Measurements from ENCODE around the gene KRTAP10-1. TPM values are rescaled to one million over a fixed set of nuclear protein-coding genes. Genes with fewer than 3 reads are reported as not detected.

KRTAP10-1 gene
- total RNA-seq, 6 donors from 2014 or later = not detected

- H3K4me3 ChIP-seq = no peak overlapping the region
- no peak overlapping the region for H3K27ac ChIP-seq
- no peak for TF ChIP-seq POLR2AphosphoS5 (IDR thresholded peaks at IDR 0.05)
- TF ChIP-seq, protein P1, sequence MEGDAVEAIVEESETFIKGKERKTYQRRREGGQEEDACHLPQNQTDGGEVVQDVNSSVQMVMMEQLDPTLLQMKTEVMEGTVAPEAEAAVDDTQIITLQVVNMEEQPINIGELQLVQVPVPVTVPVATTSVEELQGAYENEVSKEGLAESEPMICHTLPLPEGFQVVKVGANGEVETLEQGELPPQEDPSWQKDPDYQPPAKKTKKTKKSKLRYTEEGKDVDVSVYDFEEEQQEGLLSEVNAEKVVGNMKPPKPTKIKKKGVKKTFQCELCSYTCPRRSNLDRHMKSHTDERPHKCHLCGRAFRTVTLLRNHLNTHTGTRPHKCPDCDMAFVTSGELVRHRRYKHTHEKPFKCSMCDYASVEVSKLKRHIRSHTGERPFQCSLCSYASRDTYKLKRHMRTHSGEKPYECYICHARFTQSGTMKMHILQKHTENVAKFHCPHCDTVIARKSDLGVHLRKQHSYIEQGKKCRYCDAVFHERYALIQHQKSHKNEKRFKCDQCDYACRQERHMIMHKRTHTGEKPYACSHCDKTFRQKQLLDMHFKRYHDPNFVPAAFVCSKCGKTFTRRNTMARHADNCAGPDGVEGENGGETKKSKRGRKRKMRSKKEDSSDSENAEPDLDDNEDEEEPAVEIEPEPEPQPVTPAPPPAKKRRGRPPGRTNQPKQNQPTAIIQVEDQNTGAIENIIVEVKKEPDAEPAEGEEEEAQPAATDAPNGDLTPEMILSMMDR (IDR thresholded peaks at IDR 0.05) = no peak
- TF ChIP-seq EP300 (IDR thresholded peaks at IDR 0.05) = no peak
- no peak for TF ChIP-seq POLR2A (IDR thresholded peaks at IDR 0.05)
- ATAC-seq (ENCODE audit: low FRiP score in 2 of 2) (no peak), DNase-seq (no peak)
- H3K27me3 ChIP-seq = peaks cover 0 to 1% (median 0%) of the 10 kb centered on the region in 4 donors
- 57 to 64% methylated on average over 10 to 11 of the region's 11 CpGs for WGBS, 2 donors
- no peaks in the 10 kb centered on the region for H3K36me3 ChIP-seq
- H3K9me3 ChIP-seq = no peaks in the 10 kb centered on the region
- peaks cover 0 to 10% (median 10%) of the 10 kb centered on the region in 4 donors for H3K4me1 ChIP-seq
Measured at GRCh38 chr21:44514746-44515358, 25.1 kb downstream of the KRTAP10-1 start.

DNA sequence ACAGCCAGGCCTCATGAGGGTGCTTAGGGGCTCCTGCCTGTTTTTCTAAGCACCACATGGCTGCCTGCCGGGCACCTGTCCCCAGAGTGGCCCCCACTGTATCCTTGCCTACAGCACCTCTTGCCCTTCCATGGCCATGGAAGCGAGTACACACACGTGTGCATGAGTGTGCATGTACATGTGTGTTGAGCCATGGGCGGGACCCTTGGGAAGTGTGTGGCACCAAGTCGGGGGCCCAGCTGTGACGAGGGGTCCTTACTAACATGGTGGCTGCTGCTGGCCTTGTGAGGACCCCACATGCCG lies 25.8 kb downstream of the KRTAP10-1 start:
- WGBS, 2 donors = 90% methylated on average over 7 of the region's 7 CpGs; no CpG with 5 or more reads in 1 of the 2 donors
- Histone ChIP-seq H3K9me3 (no peaks in the 10 kb centered on the region), H3K4me1 (peaks cover 0 to 12% (median 10%) of the 10 kb centered on the region in 4 donors), H3K36me3 (no peaks in the 10 kb centered on the region), H3K4me3 (no peak overlapping the region), H3K27me3 (no peaks in the 10 kb centered on the region), H3K27ac (no peak overlapping the region)
- no peak for DNase-seq
- ATAC-seq (ENCODE audit: low FRiP score in 2 of 2) = no peak
- TF ChIP-seq, protein P1 (IDR thresholded peaks at IDR 0.05) = no peak
- TF ChIP-seq POLR2AphosphoS5 (IDR thresholded peaks at IDR 0.05) (no peak), EP300 (IDR thresholded peaks at IDR 0.05) (no peak), POLR2A (IDR thresholded peaks at IDR 0.05) (no peak)

GRCh38 chr21:44513389-44514217 lies 26.4 kb downstream of the KRTAP10-1 start:
- TF ChIP-seq POLR2AphosphoS5 (IDR thresholded peaks at IDR 0.05) = no peak
- TF ChIP-seq, protein P1 (IDR thresholded peaks at IDR 0.05) = no peak
- no peak for TF ChIP-seq EP300 (IDR thresholded peaks at IDR 0.05)
- TF ChIP-seq POLR2A (IDR thresholded peaks at IDR 0.05) = no peak
- 83% methylated on average over 12 of the region's 15 CpGs; no CpG with 5 or more reads in 1 of the 2 donors for WGBS, 2 donors
- Histone ChIP-seq H3K4me3 (no peak overlapping the region), H3K4me1 (peaks cover 0 to 12% (median 10%) of the 10 kb centered on the region in 4 donors), H3K27ac (no peak overlapping the region), H3K9me3 (no peaks in the 10 kb centered on the region), H3K27me3 (no peaks in the 10 kb centered on the region), H3K36me3 (no peaks in the 10 kb centered on the region)
- DNase-seq = peak in 1 of 2 donors; percentile 64
- no peak for ATAC-seq (ENCODE audit: low FRiP score in 2 of 2)

GRCh38 chr21:44512496-44513388 lies 27.3 kb downstream of the KRTAP10-1 start:
- no peak for DNase-seq
- peaks cover 0 to 12% (median 10%) of the 10 kb centered on the region in 4 donors for H3K4me1 ChIP-seq
- H3K36me3 ChIP-seq = no peaks in the 10 kb centered on the region
- TF ChIP-seq EP300 (IDR thresholded peaks at IDR 0.05) (no peak), POLR2A (IDR thresholded peaks at IDR 0.05) (no peak), POLR2AphosphoS5 (IDR thresholded peaks at IDR 0.05) (no peak)
- TF ChIP-seq, protein P1 (IDR thresholded peaks at IDR 0.05) = no peak
- H3K4me3 ChIP-seq = no peak overlapping the region
- WGBS, 2 donors = 78 to 86% methylated on average over 19 to 21 of the region's 21 CpGs
- no peaks in the 10 kb centered on the region for H3K27me3 ChIP-seq
- H3K27ac ChIP-seq = no peak overlapping the region
- ATAC-seq (ENCODE audit: low FRiP score in 2 of 2) = no peak
- H3K9me3 ChIP-seq = no peaks in the 10 kb centered on the region
